Measurements from ENCODE around the gene MAP1S. TPM values are rescaled to one million over a fixed set of nuclear protein-coding genes. Genes with fewer than 3 reads are reported as not detected.

The MAP1S gene
- total RNA-seq, 1 experiment from 2014 or later, result 17.0 TPM

GRCh38 chr19:17739121-17739875, 20.0 kb downstream of the MAP1S start:
- DNase-seq (ENCODE audit: low read depth), result no peak

- no peak for DNase-seq (ENCODE audit: low read depth)
These were observed 22.2 kb downstream of the MAP1S start for GRCh38 chr19:17741456-17741855.

GRCh38 chr19:17743874-17744580, 24.7 kb downstream of the MAP1S start:
- peak; percentile 80 for DNase-seq (ENCODE audit: low read depth)

- DNase-seq (ENCODE audit: low read depth), result peak; percentile 93
These were observed 28.2 kb downstream of the MAP1S start for GRCh38 chr19:17747205-17748098.

- no peak for DNase-seq (ENCODE audit: low read depth)
These were observed 29.8 kb downstream of the MAP1S start for GRCh38 chr19:17748884-17749638.

- DNase-seq (ENCODE audit: low read depth), result no peak
These were observed 30.6 kb downstream of the MAP1S start for GRCh38 chr19:17749912-17750317.

GRCh38 chr19:17751103-17751911, 32.0 kb downstream of the MAP1S start, which contains the start of gene FCHO1:
Gene FCHO1 (plus strand): TSS chr19:17751477. CDS start chr19:17755165, 3,688 bp downstream.
- DNase-seq (ENCODE audit: low read depth), result no peak

GRCh38 chr19:17751912-17752273, 32.6 kb downstream of the MAP1S start:
- no peak for DNase-seq (ENCODE audit: low read depth)

GRCh38 chr19:17752865-17753639, 33.8 kb downstream of the MAP1S start:
- no peak for DNase-seq (ENCODE audit: low read depth)

- DNase-seq (ENCODE audit: low read depth), result peak; percentile 47
These were observed 34.7 kb downstream of the MAP1S start for GRCh38 chr19:17753976-17754375.

- no peak for DNase-seq (ENCODE audit: low read depth)
These were observed 35.6 kb downstream of the MAP1S start for GRCh38 chr19:17754634-17755442.

- peak; percentile 37 for DNase-seq (ENCODE audit: low read depth)
These were observed 36.2 kb downstream of the MAP1S start for GRCh38 chr19:17755443-17755890.

GRCh38 chr19:17755977-17756670, 36.8 kb downstream of the MAP1S start:
- DNase-seq (ENCODE audit: low read depth), result peak; percentile 38

GRCh38 chr19:17757125-17757524, 37.8 kb downstream of the MAP1S start:
- DNase-seq (ENCODE audit: low read depth), result peak; percentile 71

GRCh38 chr19:17758515-17758914, 39.2 kb downstream of the MAP1S start:
- peak; percentile 32 for DNase-seq (ENCODE audit: low read depth)

- no peak for DNase-seq (ENCODE audit: low read depth)
These were observed 41.9 kb downstream of the MAP1S start for GRCh38 chr19:17761148-17761547.

GRCh38 chr19:17762505-17763229, 43.4 kb downstream of the MAP1S start:
- peak; percentile 78 for DNase-seq (ENCODE audit: low read depth)
